CD4-positive, alpha-beta T cell treated with Interleukin-15 for 1 hour (primary cell): ENCODE results near the gene ACLY.
"Not testable (repeated sequence)": the region's sequence is repeated elsewhere in the genome, so short reads cannot be mapped to it uniquely, and the experiment has no call there.

ENCODE experiments used
- DNase-seq: peaks from one replicate; pipeline ENCODE4 v3.0.0-alpha.2; 2020

The ACLY gene

GRCh38 chr17:41909088-41909487 is 9.7 kb downstream of the ACLY start:
- DNase-seq = no peak

GRCh38 chr17:41907633-41908539 is 10.9 kb downstream of the ACLY start:
- no peak for DNase-seq

GRCh38 chr17:41907185-41907556 is 11.6 kb downstream of the ACLY start:
- no peak for DNase-seq

- DNase-seq = no peak
Observed at GRCh38 chr17:41906465-41907184, 12.1 kb downstream of the ACLY start.

- DNase-seq = no peak
Observed at GRCh38 chr17:41905172-41905571, 13.6 kb downstream of the ACLY start.

GRCh38 chr17:41904242-41904841 is 14.4 kb downstream of the ACLY start:
- no peak for DNase-seq

- DNase-seq = no peak
Observed at GRCh38 chr17:41901646-41902045, 17.1 kb downstream of the ACLY start.

- DNase-seq = no peak
Observed at GRCh38 chr17:41896726-41897125, 22.0 kb downstream of the ACLY start.

- no peak for DNase-seq
Observed at GRCh38 chr17:41895617-41896016, 23.1 kb downstream of the ACLY start.

GRCh38 chr17:41894791-41895331 is 23.9 kb downstream of the ACLY start:
- DNase-seq = no peak

- DNase-seq = no peak
Observed at GRCh38 chr17:41893384-41893783, 25.4 kb downstream of the ACLY start.

GRCh38 chr17:41892021-41892376 is 26.8 kb downstream of the ACLY start:
- DNase-seq = no peak

- no peak for DNase-seq
Observed at GRCh38 chr17:41891135-41892020, 27.4 kb downstream of the ACLY start.

GRCh38 chr17:41888332-41888965 is 30.3 kb downstream of the ACLY start:
- no peak for DNase-seq

- DNase-seq = no peak
Observed at GRCh38 chr17:41885733-41886132, 33.0 kb downstream of the ACLY start.

GRCh38 chr17:41882756-41883155 is 36.0 kb downstream of the ACLY start:
- DNase-seq = no peak

GRCh38 chr17:41880130-41880529 is 38.6 kb downstream of the ACLY start:
- DNase-seq = no peak

- not testable (repeated sequence) for DNase-seq
Observed at GRCh38 chr17:41874293-41874670, 44.5 kb downstream of the ACLY start.

GRCh38 chr17:41873559-41874292 is 45.0 kb downstream of the ACLY start:
- DNase-seq = no peak

- no peak for DNase-seq
Observed at GRCh38 chr17:41871789-41872188, 47.0 kb downstream of the ACLY start.

GRCh38 chr17:41870627-41871026 is 48.1 kb downstream of the ACLY start:
- DNase-seq = no peak
